HepG2 (cell line): ENCODE measurements around the gene CLEC2A. TPM values are rescaled to one million over a fixed set of nuclear protein-coding genes. Genes with fewer than 3 reads are reported as not detected.

Experiments used
- ATAC-seq: fragments of 200-7000 bp; cut with Tn5 transposase; 3 replicates; pipeline ENCODE4 v1.9.1; 2020; ENCODE audit warnings: mild to moderate bottlenecking, moderate library complexity
- BruUV-seq: library from RNA; stranded (reverse); fragments of 400-500 nt; replicated peaks from 2 replicates; lab custom pipeline; 2021; lab: Mats Ljungman, UMichigan
- CTCF ChIA-PET: fragments of 300-600 bp; formaldehyde crosslinking; extraction: SDS; loops from one replicate; lab custom pipeline; 2021; ENCODE audit warnings: low total read pairs, inconsistent platforms, low intra/inter-chr PET ratio; lab: Yijun Ruan, JAX
- POLR2A ChIA-PET: fragments of 350-600 bp; sonication (Branson Sonifier 250); formaldehyde crosslinking; loops from one replicate; lab custom pipeline; 2020; ENCODE audit warnings: antibody characterized with exemption, inconsistent platforms; lab: Yijun Ruan, JAX
- DNase-seq: peaks from one replicate; pipeline ENCODE4 v3.0.0-alpha.2; 2015; ENCODE audit warnings: low spot score
- FAIRE-seq: peaks from 3 replicates; lab custom pipeline; 2011; peaks lifted over from hg19 to GRCh38; lab: Jason Lieb, UNC
- H2AFZ ChIP-seq: one replicate; pipeline ENCODE4 v1.6.1; 2011; ENCODE audit warnings: low read length, inconsistent platforms
- H3K27ac ChIP-seq: fragments of 300-600 bp; 3 replicates; pipeline ENCODE4 v1.8.0; 2011; ENCODE audit warnings: mixed run types, mild to moderate bottlenecking, mixed read lengths, low read length, inconsistent platforms; ENCODE audit not compliant: insufficient read depth; ENCODE audit errors: extremely low read length
- H3K27me3 ChIP-seq, 2 experiments: fragments of 200-600 bp in 1 of 2; 2 replicates in 1 of 2; 3 replicates in 1 of 2; pipeline versions ENCODE4 v1.6.0 to v1.8.0; 2011; ENCODE audit warnings: low read length in 2 of 2, mild to moderate bottlenecking in 2 of 2, moderate library complexity in 2 of 2, inconsistent platforms in 1 of 2; ENCODE audit not compliant: insufficient read depth in 2 of 2, control insufficient read depth in 1 of 2
- H3K36me3 ChIP-seq, 2 experiments: fragments of 200-600 bp in 1 of 2; replicated peaks in 1 of 2; 2 replicates in 1 of 2; 3 replicates in 1 of 2; pipeline versions ENCODE4 v1.5.1 to v1.8.0; 2011; ENCODE audit warnings: low read length in 2 of 2, inconsistent platforms in 1 of 2; ENCODE audit not compliant: insufficient read depth in 2 of 2, control insufficient read depth in 1 of 2
- H3K4me1 ChIP-seq: 2 replicates; pipeline ENCODE4 v1.5.1; 2012; ENCODE audit warnings: low read length, inconsistent platforms; ENCODE audit not compliant: insufficient read depth
- H3K4me2 ChIP-seq: 2 replicates; pipeline ENCODE4 v1.6.0; 2011; ENCODE audit warnings: low read depth, low read length, inconsistent platforms
- H3K4me3 ChIP-seq, 3 experiments: fragments of 200-600 bp in 1 of 3; sonication (generic), shearing (Covaris generic) in 1 of 3; replicated peaks in 1 of 3; 2 replicates each; pipeline ENCODE4 v1.5.1; 2011 to 2016; ENCODE audit warnings: low read length in 3 of 3, inconsistent platforms in 2 of 3, low read depth in 2 of 3, mild to moderate bottlenecking in 2 of 3, control low read depth in 1 of 3, mixed read lengths in 1 of 3; ENCODE audit not compliant: insufficient read depth in 1 of 3
- H3K79me2 ChIP-seq: one replicate; pipeline ENCODE4 v1.6.1; 2011; ENCODE audit warnings: low read length, inconsistent platforms; ENCODE audit not compliant: insufficient read depth
- H3K9ac ChIP-seq: 2 replicates; pipeline ENCODE4 v1.6.0; 2011; ENCODE audit warnings: mild to moderate bottlenecking, low read depth, low read length, inconsistent platforms; ENCODE audit not compliant: insufficient read depth
- H3K9me3 ChIP-seq: 2 replicates; pipeline ENCODE4 v1.5.1; 2012; ENCODE audit warnings: mild to moderate bottlenecking, low read length
- H4K20me1 ChIP-seq: 2 replicates; pipeline ENCODE4 v1.6.0; 2011; ENCODE audit warnings: inconsistent platforms, mild to moderate bottlenecking, low read length, moderate library complexity; ENCODE audit not compliant: insufficient read depth
- BRCA1 ChIP-seq: sonication (generic); formaldehyde crosslinking; IDR thresholded peaks from 2 replicates; pipeline ENCODE4 v1.4.0; 2020; ENCODE audit warnings: missing genetic modification reagents
- CREBL2 ChIP-seq: sonication (generic); formaldehyde crosslinking; IDR thresholded peaks from 2 replicates; pipeline ENCODE4 v1.8.1; 2023; ENCODE audit warnings: missing genetic modification reagents, mild to moderate bottlenecking, borderline replicate concordance
- CSRNP1 ChIP-seq: sonication (generic); formaldehyde crosslinking; IDR thresholded peaks from 2 replicates; pipeline ENCODE4 v1.8.1; 2023; ENCODE audit warnings: mild to moderate bottlenecking, missing genetic modification reagents
- EED ChIP-seq: sonication (generic); formaldehyde crosslinking; IDR thresholded peaks from 2 replicates; pipeline ENCODE4 v1.5.0; 2020; ENCODE audit warnings: mild to moderate bottlenecking, missing genetic modification reagents
- IRX3 ChIP-seq: sonication (generic); formaldehyde crosslinking; IDR thresholded peaks from 2 replicates; pipeline ENCODE4 v1.8.1; 2023; ENCODE audit warnings: mild to moderate bottlenecking, low read depth, missing genetic modification reagents, borderline replicate concordance
- KMT2B ChIP-seq: IDR thresholded peaks from 2 replicates; pipeline ENCODE4 v1.6.1; 2016; ENCODE audit warnings: missing genetic modification reagents, missing compliant biosample characterization
- MEF2D ChIP-seq: sonication (generic); formaldehyde crosslinking; IDR thresholded peaks from 2 replicates; pipeline ENCODE4 v1.5.1; 2020; ENCODE audit warnings: mild to moderate bottlenecking, missing genetic modification reagents
- PAF1 ChIP-seq: IDR thresholded peaks from 2 replicates; pipeline ENCODE4 v1.6.1; 2016; ENCODE audit warnings: missing genetic modification reagents, missing compliant biosample characterization
- PPARG ChIP-seq: conservative IDR thresholded peaks from 2 replicates; pipeline ENCODE4 v1.6.1; 2016; ENCODE audit warnings: missing biosample characterization, missing genetic modification reagents
- SMARCC2 ChIP-seq: fragments of 450-650 bp; IDR thresholded peaks from 2 replicates; pipeline ENCODE4 v1.6.1; 2017; ENCODE audit warnings: antibody characterized with exemption, mild to moderate bottlenecking
- TSC22D2 ChIP-seq: sonication (generic); formaldehyde crosslinking; IDR thresholded peaks from 2 replicates; pipeline ENCODE4 v1.5.1; 2020; ENCODE audit warnings: missing genetic modification reagents, mild to moderate bottlenecking, borderline replicate concordance
- ZBTB7B ChIP-seq: sonication (generic); formaldehyde crosslinking; IDR thresholded peaks from 2 replicates; pipeline ENCODE4 v1.4.0; 2020; ENCODE audit warnings: missing genetic modification reagents
- ZMYM3 ChIP-seq: sonication (generic); formaldehyde crosslinking; IDR thresholded peaks from 2 replicates; pipeline ENCODE4 v1.5.1; 2020; ENCODE audit warnings: mild to moderate bottlenecking, missing genetic modification reagents
- ZNF430 ChIP-seq: sonication (generic); formaldehyde crosslinking; IDR thresholded peaks from 2 replicates; pipeline ENCODE4 v1.9.0; 2021; ENCODE audit warnings: mild to moderate bottlenecking, missing genetic modification reagents
- ZNF567 ChIP-seq: sonication (generic); formaldehyde crosslinking; IDR thresholded peaks from 2 replicates; pipeline ENCODE4 v1.8.1; 2023; ENCODE audit warnings: mild to moderate bottlenecking, missing genetic modification reagents, borderline replicate concordance
- ZNF746 ChIP-seq: sonication (generic); formaldehyde crosslinking; IDR thresholded peaks from 2 replicates; pipeline ENCODE4 v1.8.0; 2022; ENCODE audit warnings: mild to moderate bottlenecking, missing genetic modification reagents
- ZNF776 ChIP-seq: sonication (generic); formaldehyde crosslinking; IDR thresholded peaks from 2 replicates; pipeline ENCODE4 v1.4.0; 2020; ENCODE audit warnings: mild to moderate bottlenecking, missing genetic modification reagents
- ZNF879 ChIP-seq: sonication (generic); formaldehyde crosslinking; IDR thresholded peaks from 2 replicates; pipeline ENCODE4 v1.8.1; 2023; ENCODE audit warnings: missing genetic modification reagents
- WGBS: methylation state at CpG from one replicate; pipeline ENCODE4 v1.1.6; 2017; ENCODE audit warnings: low lambda C conversion rate; 5-methylcytosine and 5-hydroxymethylcytosine counted together
- in situ Hi-C: cut with HindIII; loops from 2 replicates; pipeline ENCODE4 v1.10.0; 2017; ENCODE audit warnings: low pct_unique_long_range_greater_than_20kb; ENCODE audit not compliant: extremely low pct_ligation_motif_present
- intact Hi-C: fragments of 100-400 bp; cut with micrococcal nuclease; formaldehyde crosslinking; loops from one replicate; pipeline ENCODE4 v1.10.0; 2022; ENCODE audit not compliant: unreplicated experiment
- polyA plus RNA-seq, 8 experiments: library from polyadenylated mRNA; depleted of rRNA in 3 of 8; stranded (reverse) in 7 of 8; unstranded in 1 of 8; fragments of >200 nt; fragmentation: Illumina TruSeq in 4 of 8; extraction: Trizol in 4 of 8; gene quantifications; 2 replicates each; pipeline versions ENCODE4 v1.2.1 to v1.2.3, GENCODE V29; 2011 to 2016; ENCODE audit warnings: low read depth in 4 of 8, missing spikeins in 1 of 8, mixed read lengths in 1 of 8; ENCODE audit not compliant: insufficient read depth in 1 of 8
- total RNA-seq, 5 experiments: library from RNA; depleted of rRNA; stranded (reverse); fragments of >200 nt; fragmentation: Illumina TruSeq; extraction: Trizol; gene quantifications; 2 replicates each; pipeline ENCODE4 v1.2.3, GENCODE V29; 2016; ENCODE audit warnings: low read depth in 1 of 5
- TF ChIP-seq, protein P1 (sequence below): sonication (generic); formaldehyde crosslinking; IDR thresholded peaks from 2 replicates; pipeline ENCODE4 v1.5.0; 2020; ENCODE audit warnings: mild to moderate bottlenecking, missing genetic modification reagents, moderate library complexity
- TF ChIP-seq, protein P2 (sequence below): sonication (generic); formaldehyde crosslinking; IDR thresholded peaks from 2 replicates; pipeline ENCODE4 v1.5.1; 2020; ENCODE audit warnings: mild to moderate bottlenecking, missing genetic modification reagents, moderate library complexity

CLEC2A gene
- total and polyA plus RNA-seq, 2 of the 13 experiments (the other 11 are each of a cell fraction or from before 2014, with no cell fraction given): not detected

- TF ChIP-seq SMARCC2 (no peak), MEF2D (CRISPR knock-in tag) (no peak), KMT2B (CRISPR knock-in tag) (no peak), PAF1 (CRISPR knock-in tag) (no peak), ZNF879 (CRISPR knock-in tag) (no peak), TSC22D2 (CRISPR knock-in tag) (no peak), ZNF746 (CRISPR knock-in tag) (no peak), ZNF430 (CRISPR knock-in tag) (no peak), ZNF776 (CRISPR knock-in tag) (no peak), ZNF567 (CRISPR knock-in tag) (no peak), ZBTB7B (CRISPR knock-in tag) (no peak), CSRNP1 (no peak), CREBL2 (CRISPR knock-in tag) (no peak), PPARG (no peak), EED (CRISPR knock-in tag) (no peak), ZMYM3 (no peak), BRCA1 (CRISPR knock-in tag) (no peak), IRX3 (CRISPR knock-in tag) (no peak)
- TF ChIP-seq, protein P1, sequence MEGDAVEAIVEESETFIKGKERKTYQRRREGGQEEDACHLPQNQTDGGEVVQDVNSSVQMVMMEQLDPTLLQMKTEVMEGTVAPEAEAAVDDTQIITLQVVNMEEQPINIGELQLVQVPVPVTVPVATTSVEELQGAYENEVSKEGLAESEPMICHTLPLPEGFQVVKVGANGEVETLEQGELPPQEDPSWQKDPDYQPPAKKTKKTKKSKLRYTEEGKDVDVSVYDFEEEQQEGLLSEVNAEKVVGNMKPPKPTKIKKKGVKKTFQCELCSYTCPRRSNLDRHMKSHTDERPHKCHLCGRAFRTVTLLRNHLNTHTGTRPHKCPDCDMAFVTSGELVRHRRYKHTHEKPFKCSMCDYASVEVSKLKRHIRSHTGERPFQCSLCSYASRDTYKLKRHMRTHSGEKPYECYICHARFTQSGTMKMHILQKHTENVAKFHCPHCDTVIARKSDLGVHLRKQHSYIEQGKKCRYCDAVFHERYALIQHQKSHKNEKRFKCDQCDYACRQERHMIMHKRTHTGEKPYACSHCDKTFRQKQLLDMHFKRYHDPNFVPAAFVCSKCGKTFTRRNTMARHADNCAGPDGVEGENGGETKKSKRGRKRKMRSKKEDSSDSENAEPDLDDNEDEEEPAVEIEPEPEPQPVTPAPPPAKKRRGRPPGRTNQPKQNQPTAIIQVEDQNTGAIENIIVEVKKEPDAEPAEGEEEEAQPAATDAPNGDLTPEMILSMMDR (CRISPR knock-in tag): no peak
- TF ChIP-seq, protein P2, sequence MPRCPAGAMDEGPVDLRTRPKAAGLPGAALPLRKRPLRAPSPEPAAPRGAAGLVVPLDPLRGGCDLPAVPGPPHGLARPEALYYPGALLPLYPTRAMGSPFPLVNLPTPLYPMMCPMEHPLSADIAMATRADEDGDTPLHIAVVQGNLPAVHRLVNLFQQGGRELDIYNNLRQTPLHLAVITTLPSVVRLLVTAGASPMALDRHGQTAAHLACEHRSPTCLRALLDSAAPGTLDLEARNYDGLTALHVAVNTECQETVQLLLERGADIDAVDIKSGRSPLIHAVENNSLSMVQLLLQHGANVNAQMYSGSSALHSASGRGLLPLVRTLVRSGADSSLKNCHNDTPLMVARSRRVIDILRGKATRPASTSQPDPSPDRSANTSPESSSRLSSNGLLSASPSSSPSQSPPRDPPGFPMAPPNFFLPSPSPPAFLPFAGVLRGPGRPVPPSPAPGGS (CRISPR knock-in tag): no peak
- no TSS peak for BruUV-seq
- ChIA-PET CTCF (no interaction called here), POLR2A (no interaction called here)
- intact Hi-C loops (no loop called here), in situ Hi-C loops (no loop called here)
- H3K4me1 ChIP-seq: peaks cover 14% of the 10 kb centered on the region
- H3K4me3 ChIP-seq: no peak within 1 kb of the TSS
- H3K27me3 ChIP-seq: no peaks in the 10 kb centered on the region
- no peaks in the 10 kb centered on the region for H3K79me2 ChIP-seq
- H3K36me3 ChIP-seq: no peaks in the 10 kb centered on the region
- H3K27ac ChIP-seq: no peak within 1 kb of the TSS
- H3K9ac ChIP-seq: no peak within 1 kb of the TSS
- DNase-seq: no peak
- WGBS: 91% methylated on average over 3 of the region's 3 CpGs
- peak within 1 kb of the TSS; percentile 18; the same call in 1 of the 2 replicates for H3K4me2 ChIP-seq
- ATAC-seq: no peak
- no peaks in the 10 kb centered on the region for H4K20me1 ChIP-seq
- no peaks in the 10 kb centered on the region for H3K9me3 ChIP-seq
- no peak for FAIRE-seq
- H2AFZ ChIP-seq: no peak within 1 kb of the TSS
These were observed 50.9 kb downstream of the CLEC2A start, which contains the start of gene KLRF2 for GRCh38 chr12:9881246-9881645. TSS of gene KLRF2 (plus strand) at chr12:9881489. CDS start at chr12:9881596, 107 bp downstream.
